ENCODE results near the gene SLC9A8. TPM values are rescaled to one million over a fixed set of nuclear protein-coding genes. Genes with fewer than 3 reads are reported as not detected.

Gene SLC9A8
- polyA plus RNA-seq, 3 donors, result 5.1 to 8.6 (median 7.0) TPM

GRCh38 chr20:49832632-49833327 is 20.2 kb downstream of the SLC9A8 start:
- H3K27ac ChIP-seq (ENCODE audit: low read depth, low read length), result no peak overlapping the region
- 69 to 84% (median 72%) methylated on average over 13 of the region's 13 CpGs for WGBS, 3 donors

GRCh38 chr20:49833483-49833882 is 20.9 kb downstream of the SLC9A8 start:
- no peak overlapping the region for H3K27ac ChIP-seq (ENCODE audit: low read depth, low read length)
- WGBS, 3 donors, result 87 to 91% (median 91%) methylated on average over 4 of the region's 4 CpGs

GRCh38 chr20:49835031-49835430 is 22.4 kb downstream of the SLC9A8 start:
- WGBS, 3 donors, result 87 to 92% (median 87%) methylated on average over 4 of the region's 4 CpGs
- H3K27ac ChIP-seq (ENCODE audit: low read depth, low read length), result no peak overlapping the region

- 70 to 73% (median 70%) methylated on average over 8 of the region's 8 CpGs for WGBS, 3 donors
- no peak overlapping the region for H3K27ac ChIP-seq (ENCODE audit: low read depth, low read length)
These were observed 25.9 kb downstream of the SLC9A8 start for GRCh38 chr20:49838546-49838945.

GRCh38 chr20:49843139-49843538 is 30.5 kb downstream of the SLC9A8 start:
- H3K27ac ChIP-seq (ENCODE audit: low read depth, low read length), result no peak overlapping the region
- 56 to 64% (median 61%) methylated on average over 3 of the region's 3 CpGs for WGBS, 3 donors

GRCh38 chr20:49843770-49844380 is 31.2 kb downstream of the SLC9A8 start:
- H3K27ac ChIP-seq (ENCODE audit: low read depth, low read length), result no peak overlapping the region
- 56 to 76% (median 64%) methylated on average over 4 of the region's 4 CpGs for WGBS, 3 donors

- no peak overlapping the region for H3K27ac ChIP-seq (ENCODE audit: low read depth, low read length)
- WGBS, 3 donors, result 84 to 89% (median 87%) methylated on average over 1 of the region's 1 CpG
These were observed 32.4 kb downstream of the SLC9A8 start for GRCh38 chr20:49845060-49845459.

GRCh38 chr20:49846206-49846807 is 33.7 kb downstream of the SLC9A8 start:
- no peak overlapping the region for H3K27ac ChIP-seq (ENCODE audit: low read depth, low read length)
- 71 to 73% (median 72%) methylated on average over 6 of the region's 6 CpGs for WGBS, 3 donors

- 63 to 69% (median 69%) methylated on average over 8 of the region's 8 CpGs for WGBS, 3 donors
- H3K27ac ChIP-seq (ENCODE audit: low read depth, low read length), result no peak overlapping the region
These were observed 38.0 kb downstream of the SLC9A8 start for GRCh38 chr20:49850463-49851230.

GRCh38 chr20:49851231-49851705 is 38.6 kb downstream of the SLC9A8 start:
- WGBS, 3 donors, result 63 to 82% (median 64%) methylated on average over 3 of the region's 3 CpGs

GRCh38 chr20:49851991-49852390 is 39.4 kb downstream of the SLC9A8 start:
- no peak overlapping the region for H3K27ac ChIP-seq (ENCODE audit: low read depth, low read length)
- 62 to 86% (median 71%) methylated on average over 7 of the region's 7 CpGs for WGBS, 3 donors

More at GRCh38 chr20:49851231-49851705, 38.6 kb downstream of the SLC9A8 start:
- H3K27ac ChIP-seq (ENCODE audit: low read depth, low read length), result no peak overlapping the region

- no peak overlapping the region for H3K27ac ChIP-seq (ENCODE audit: low read depth, low read length)
- WGBS, 3 donors, result 82 to 92% (median 92%) methylated on average over 8 of the region's 8 CpGs
These were observed 40.0 kb downstream of the SLC9A8 start for GRCh38 chr20:49852522-49853080.

GRCh38 chr20:49853640-49854039 is 41.0 kb downstream of the SLC9A8 start:
- no peak overlapping the region for H3K27ac ChIP-seq (ENCODE audit: low read depth, low read length)
- 87 to 88% (median 87%) methylated on average over 5 of the region's 5 CpGs for WGBS, 3 donors

- WGBS, 3 donors, result 69 to 95% (median 87%) methylated on average over 10 of the region's 10 CpGs
- no peak overlapping the region for H3K27ac ChIP-seq (ENCODE audit: low read depth, low read length)
These were observed 41.7 kb downstream of the SLC9A8 start for GRCh38 chr20:49854190-49854875.

GRCh38 chr20:49856904-49857303 is 44.3 kb downstream of the SLC9A8 start:
- 93 to 100% (median 97%) methylated on average over 3 of the region's 3 CpGs for WGBS, 3 donors
- no peak overlapping the region for H3K27ac ChIP-seq (ENCODE audit: low read depth, low read length)

- 94 to 96% (median 95%) methylated on average over 2 of the region's 2 CpGs for WGBS, 3 donors
- no peak overlapping the region for H3K27ac ChIP-seq (ENCODE audit: low read depth, low read length)
These were observed 45.5 kb downstream of the SLC9A8 start for GRCh38 chr20:49858076-49858585.

- no peak overlapping the region for H3K27ac ChIP-seq (ENCODE audit: low read depth, low read length)
- WGBS, 3 donors, result 88 to 91% (median 89%) methylated on average over 6 of the region's 6 CpGs
These were observed 46.4 kb downstream of the SLC9A8 start for GRCh38 chr20:49859011-49859410.

GRCh38 chr20:49859807-49860206 is 47.2 kb downstream of the SLC9A8 start:
- H3K27ac ChIP-seq (ENCODE audit: low read depth, low read length), result no peak overlapping the region

Measured in adipose tissue (tissue), 3 donors.